PFSK-1 (cell line): ENCODE data around the gene PSMD4.

Source experiments
- FOXP2 ChIP-seq: optimal IDR thresholded peaks from 2 replicates; pipeline ENCODE3; 2011; ENCODE audit warnings: borderline replicate concordance, control low read depth, inconsistent platforms; ENCODE audit not compliant: insufficient read depth; ENCODE audit errors: extremely low read length, extremely low read depth
- POLR2AphosphoS5 ChIP-seq: IDR thresholded peaks from 2 replicates; pipeline ENCODE4 v1.6.1; 2012; ENCODE audit warnings: low read depth, mild to moderate bottlenecking, control low read depth, low read length, moderate library complexity
- SIN3A ChIP-seq: IDR thresholded peaks from 2 replicates; pipeline ENCODE4 v1.6.1; 2012; ENCODE audit warnings: mild to moderate bottlenecking, low read length, moderate library complexity, borderline replicate concordance; ENCODE audit not compliant: insufficient read depth
- TAF1 ChIP-seq: IDR thresholded peaks from 2 replicates; pipeline ENCODE4 v1.6.1; 2012; ENCODE audit warnings: low read length, control low read depth, borderline replicate concordance; ENCODE audit not compliant: insufficient read depth
- TF ChIP-seq, protein P1 (sequence below), 2 experiments: IDR thresholded peaks; 2 replicates each; pipeline versions ENCODE4 v1.6.1 to v1.8.0; 2011 to 2012; ENCODE audit warnings: low read depth in 2 of 2, low read length in 2 of 2, control low read depth in 1 of 2, inconsistent platforms in 1 of 2, mild to moderate bottlenecking in 1 of 2, moderate library complexity in 1 of 2; ENCODE audit not compliant: insufficient read depth in 1 of 2

PSMD4 gene

DNA sequence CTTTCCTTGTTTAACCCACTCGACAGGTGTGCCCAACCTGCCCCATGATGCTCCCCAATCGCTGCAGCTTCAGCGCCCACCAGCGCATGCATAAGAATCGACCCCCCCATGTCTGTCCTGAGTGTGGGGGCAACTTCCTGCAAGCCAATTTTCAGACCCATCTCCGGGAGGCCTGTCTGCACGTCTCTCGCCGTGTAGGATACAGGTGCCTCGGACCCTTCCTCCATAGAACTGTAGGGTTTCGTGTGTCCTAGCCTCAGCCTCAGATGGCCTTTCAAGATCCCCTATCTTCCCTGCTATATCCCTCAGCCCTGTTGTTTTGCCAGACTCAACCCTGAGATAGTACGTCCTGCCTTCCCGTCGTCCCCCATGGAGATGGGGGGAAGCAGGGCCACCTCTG is 34.0 kb downstream of the PSMD4 start:
- TF ChIP-seq, protein P1, sequence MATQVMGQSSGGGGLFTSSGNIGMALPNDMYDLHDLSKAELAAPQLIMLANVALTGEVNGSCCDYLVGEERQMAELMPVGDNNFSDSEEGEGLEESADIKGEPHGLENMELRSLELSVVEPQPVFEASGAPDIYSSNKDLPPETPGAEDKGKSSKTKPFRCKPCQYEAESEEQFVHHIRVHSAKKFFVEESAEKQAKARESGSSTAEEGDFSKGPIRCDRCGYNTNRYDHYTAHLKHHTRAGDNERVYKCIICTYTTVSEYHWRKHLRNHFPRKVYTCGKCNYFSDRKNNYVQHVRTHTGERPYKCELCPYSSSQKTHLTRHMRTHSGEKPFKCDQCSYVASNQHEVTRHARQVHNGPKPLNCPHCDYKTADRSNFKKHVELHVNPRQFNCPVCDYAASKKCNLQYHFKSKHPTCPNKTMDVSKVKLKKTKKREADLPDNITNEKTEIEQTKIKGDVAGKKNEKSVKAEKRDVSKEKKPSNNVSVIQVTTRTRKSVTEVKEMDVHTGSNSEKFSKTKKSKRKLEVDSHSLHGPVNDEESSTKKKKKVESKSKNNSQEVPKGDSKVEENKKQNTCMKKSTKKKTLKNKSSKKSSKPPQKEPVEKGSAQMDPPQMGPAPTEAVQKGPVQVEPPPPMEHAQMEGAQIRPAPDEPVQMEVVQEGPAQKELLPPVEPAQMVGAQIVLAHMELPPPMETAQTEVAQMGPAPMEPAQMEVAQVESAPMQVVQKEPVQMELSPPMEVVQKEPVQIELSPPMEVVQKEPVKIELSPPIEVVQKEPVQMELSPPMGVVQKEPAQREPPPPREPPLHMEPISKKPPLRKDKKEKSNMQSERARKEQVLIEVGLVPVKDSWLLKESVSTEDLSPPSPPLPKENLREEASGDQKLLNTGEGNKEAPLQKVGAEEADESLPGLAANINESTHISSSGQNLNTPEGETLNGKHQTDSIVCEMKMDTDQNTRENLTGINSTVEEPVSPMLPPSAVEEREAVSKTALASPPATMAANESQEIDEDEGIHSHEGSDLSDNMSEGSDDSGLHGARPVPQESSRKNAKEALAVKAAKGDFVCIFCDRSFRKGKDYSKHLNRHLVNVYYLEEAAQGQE (IDR thresholded peaks at IDR 0.05; ENCODE audit: insufficient read depth in 1 of 2, low read depth in 2 of 2, low read length in 2 of 2) = no peak
- TF ChIP-seq TAF1 = no peak
- no peak for TF ChIP-seq POLR2AphosphoS5
- TF ChIP-seq SIN3A = no peak
- TF ChIP-seq FOXP2 = no peak

DNA sequence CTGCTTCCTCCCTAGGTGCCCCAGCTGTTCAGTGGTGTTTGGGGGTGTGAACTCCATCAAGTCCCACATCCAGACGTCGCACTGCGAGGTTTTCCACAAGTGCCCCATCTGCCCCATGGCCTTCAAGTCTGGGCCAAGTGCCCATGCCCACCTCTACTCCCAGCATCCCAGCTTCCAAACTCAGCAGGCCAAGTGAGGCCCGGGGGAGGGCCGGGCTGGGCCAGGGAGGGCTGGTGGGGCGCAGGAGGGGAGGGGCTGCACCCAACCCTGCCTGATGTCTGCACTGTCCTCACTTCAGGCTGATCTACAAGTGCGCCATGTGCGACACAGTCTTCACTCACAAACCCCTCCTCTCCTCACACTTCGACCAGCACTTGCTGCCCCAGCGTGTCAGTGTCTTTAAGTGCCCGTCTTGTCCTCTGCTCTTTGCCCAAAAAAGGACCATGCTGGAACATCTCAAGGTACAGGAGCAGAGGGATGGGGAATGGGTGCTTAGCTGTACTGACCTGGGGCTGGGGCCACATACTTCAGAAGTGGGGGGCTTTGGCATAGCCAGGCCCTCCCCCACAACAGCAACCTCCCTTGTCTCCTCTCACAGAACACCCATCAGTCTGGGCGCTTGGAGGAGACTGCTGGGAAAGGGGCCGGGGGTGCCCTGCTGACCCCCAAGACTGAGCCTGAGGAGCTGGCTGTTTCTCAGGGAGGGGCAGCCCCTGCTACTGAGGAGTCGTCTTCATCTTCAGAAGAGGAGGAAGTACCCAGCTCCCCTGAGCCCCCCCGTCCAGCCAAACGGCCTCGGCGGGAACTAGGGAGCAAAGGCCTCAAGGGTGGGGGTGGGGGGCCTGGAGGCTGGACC is 34.8 kb downstream of the PSMD4 start:
- TF ChIP-seq TAF1 (no peak), FOXP2 (no peak), SIN3A (no peak), POLR2AphosphoS5 (no peak)
- TF ChIP-seq, protein P1 (IDR thresholded peaks at IDR 0.05; ENCODE audit: insufficient read depth in 1 of 2, low read depth in 2 of 2, low read length in 2 of 2) = no peak

GRCh38 chr1:151289991-151290708 is 35.6 kb downstream of the PSMD4 start:
- no peak for TF ChIP-seq SIN3A
- no peak for TF ChIP-seq FOXP2
- TF ChIP-seq, protein P1 (IDR thresholded peaks at IDR 0.05; ENCODE audit: insufficient read depth in 1 of 2, low read depth in 2 of 2, low read length in 2 of 2) = no peak
- TF ChIP-seq TAF1 = no peak
- no peak; the same call in 1 of the 2 replicates for TF ChIP-seq POLR2AphosphoS5

- TF ChIP-seq FOXP2 (no peak), SIN3A (no peak), POLR2AphosphoS5 (no peak; the same call in 1 of the 2 replicates), TAF1 (no peak)
- TF ChIP-seq, protein P1 (IDR thresholded peaks at IDR 0.05; ENCODE audit: insufficient read depth in 1 of 2, low read depth in 2 of 2, low read length in 2 of 2) = no peak
Observed at GRCh38 chr1:151290709-151291303, 36.3 kb downstream of the PSMD4 start.
